Gastrocnemius medialis (tissue), 4 donors: ENCODE data around the gene ZDHHC14.

ENCODE experiments used
- POLR2A ChIP-seq, 2 donors: fragments of 450-650 bp; IDR thresholded peaks; one replicate each; pipeline ENCODE4 v1.6.1; 2017; ENCODE audit warnings: antibody characterized with exemption in 2 of 2, mild to moderate bottlenecking in 2 of 2, moderate library complexity in 2 of 2
- TF ChIP-seq, protein P1 (sequence below), 5 experiments: fragments of 450-650 bp in 3 of 5; fragments of 200-600 bp in 2 of 5; sonication (generic) in 2 of 5; IDR thresholded peaks in 4 of 5; conservative IDR thresholded peaks in 1 of 5; 1 replicate in 4 of 5; 2 replicates in 1 of 5; pipeline ENCODE4 v1.5.1; 2016 to 2019; ENCODE audit warnings: antibody characterized with exemption in 5 of 5, mild to moderate bottlenecking in 3 of 5, moderate library complexity in 3 of 5

DNA sequence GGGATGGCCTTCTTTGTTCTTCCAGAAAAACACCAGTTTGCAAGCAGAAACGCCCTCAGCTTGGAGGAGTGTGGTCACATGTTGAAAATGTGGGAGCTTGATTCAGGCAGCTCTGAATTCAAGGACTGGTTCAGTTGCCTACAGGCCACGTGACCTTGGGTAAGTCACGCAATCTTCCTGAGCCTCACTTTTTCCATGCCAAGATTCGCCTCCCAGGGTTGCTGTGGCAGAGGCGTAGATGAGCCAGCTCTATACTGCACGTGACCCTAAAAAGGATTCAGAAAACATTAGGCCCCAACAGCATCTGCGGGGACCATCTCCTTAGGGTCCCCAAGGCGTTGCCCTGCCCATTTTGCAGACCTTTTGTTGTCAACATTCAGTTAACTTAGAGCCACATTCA is 330.1 kb downstream of the ZDHHC14 start:
- TF ChIP-seq, protein P1, sequence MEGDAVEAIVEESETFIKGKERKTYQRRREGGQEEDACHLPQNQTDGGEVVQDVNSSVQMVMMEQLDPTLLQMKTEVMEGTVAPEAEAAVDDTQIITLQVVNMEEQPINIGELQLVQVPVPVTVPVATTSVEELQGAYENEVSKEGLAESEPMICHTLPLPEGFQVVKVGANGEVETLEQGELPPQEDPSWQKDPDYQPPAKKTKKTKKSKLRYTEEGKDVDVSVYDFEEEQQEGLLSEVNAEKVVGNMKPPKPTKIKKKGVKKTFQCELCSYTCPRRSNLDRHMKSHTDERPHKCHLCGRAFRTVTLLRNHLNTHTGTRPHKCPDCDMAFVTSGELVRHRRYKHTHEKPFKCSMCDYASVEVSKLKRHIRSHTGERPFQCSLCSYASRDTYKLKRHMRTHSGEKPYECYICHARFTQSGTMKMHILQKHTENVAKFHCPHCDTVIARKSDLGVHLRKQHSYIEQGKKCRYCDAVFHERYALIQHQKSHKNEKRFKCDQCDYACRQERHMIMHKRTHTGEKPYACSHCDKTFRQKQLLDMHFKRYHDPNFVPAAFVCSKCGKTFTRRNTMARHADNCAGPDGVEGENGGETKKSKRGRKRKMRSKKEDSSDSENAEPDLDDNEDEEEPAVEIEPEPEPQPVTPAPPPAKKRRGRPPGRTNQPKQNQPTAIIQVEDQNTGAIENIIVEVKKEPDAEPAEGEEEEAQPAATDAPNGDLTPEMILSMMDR (IDR thresholded peaks at IDR 0.05 in 4 of 5, conservative IDR thresholded peaks at IDR 0.05 in 1 of 5) = no peak
- TF ChIP-seq POLR2A (IDR thresholded peaks at IDR 0.05) = no peak
